HG02840 (cell line): Measurements from ENCODE around the gene THSD7B.

Experiments
- ATAC-seq: cut with Tn5 transposase; IDR thresholded peaks from one replicate; pipeline ENCODE4 v1.9.1; 2021; ENCODE audit warnings: mild to moderate bottlenecking, moderate library complexity, moderate number of reproducible peaks; ENCODE audit not compliant: unreplicated experiment, low FRiP score

Gene THSD7B

DNA sequence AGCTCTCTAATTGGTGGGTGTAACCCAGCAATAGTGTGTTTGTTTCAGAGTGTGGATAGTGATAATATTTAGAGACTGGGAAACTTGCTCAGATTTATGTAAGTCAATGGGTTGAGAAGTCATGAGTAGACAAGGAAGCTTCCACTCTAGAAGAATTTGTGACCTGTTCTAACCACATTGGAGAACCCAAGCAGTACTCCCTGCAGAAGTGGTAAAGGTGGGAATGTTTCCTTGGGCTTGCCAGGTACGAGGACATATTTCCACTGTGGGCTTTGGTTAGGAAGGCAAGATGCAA lies 350.4 kb downstream of the THSD7B start:
- no peak for ATAC-seq

DNA sequence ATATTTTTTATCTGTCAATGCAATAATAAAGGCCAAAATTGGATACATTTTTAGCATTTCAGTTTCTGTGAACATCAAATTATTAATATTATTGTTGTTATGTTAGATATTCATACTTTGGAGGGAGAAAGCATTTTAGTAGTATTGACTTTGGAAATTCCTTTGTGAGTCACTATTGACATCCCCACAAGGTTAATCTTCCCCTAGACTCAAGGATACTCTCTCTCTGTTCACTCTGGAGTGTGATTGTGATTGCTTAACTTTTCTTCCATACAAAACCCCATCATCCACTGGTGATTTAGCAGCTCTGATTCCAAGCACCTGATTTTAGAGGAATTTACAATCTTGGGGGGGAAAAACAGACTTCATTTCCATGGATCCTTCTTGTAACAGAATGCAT lies 352.0 kb downstream of the THSD7B start:
- ATAC-seq: no peak

DNA sequence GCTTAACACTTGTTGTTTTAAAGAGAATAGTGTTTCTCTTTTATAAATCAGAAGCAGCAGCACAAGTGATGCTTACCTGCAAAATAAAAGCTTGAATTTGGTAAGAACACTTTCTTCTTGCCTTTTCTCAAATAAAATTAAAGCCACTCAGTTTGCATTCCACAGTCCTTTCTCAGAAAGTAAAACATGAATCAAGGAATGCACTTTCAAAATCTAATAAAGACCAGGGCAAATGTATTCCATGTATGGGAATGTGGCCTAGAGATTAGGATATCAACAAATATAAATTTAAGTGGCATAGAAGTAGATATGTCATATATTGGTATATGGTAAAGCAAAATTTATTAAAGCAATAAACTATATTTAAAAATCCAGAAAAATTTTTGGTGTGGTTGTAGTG lies 352.8 kb downstream of the THSD7B start:
- no peak for ATAC-seq

DNA sequence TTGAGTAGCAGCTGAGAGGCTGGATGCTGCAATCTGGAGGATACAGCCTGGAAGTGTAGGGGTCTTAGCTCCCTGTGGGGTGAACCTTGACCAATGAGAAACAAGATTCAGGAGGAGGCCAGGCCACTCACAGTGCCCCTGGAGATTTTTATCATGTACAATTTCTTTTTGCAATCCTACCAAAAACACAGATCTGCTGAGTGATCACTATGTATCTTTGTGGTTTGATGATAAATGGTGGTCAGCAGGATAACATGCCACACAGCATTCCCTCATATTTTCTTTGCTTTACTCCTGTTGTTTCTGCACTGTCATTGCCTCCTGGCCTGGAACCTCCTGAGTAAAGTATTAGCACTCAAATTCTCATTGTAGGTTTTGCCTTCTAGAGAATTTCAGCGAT lies 357.9 kb downstream of the THSD7B start:
- ATAC-seq: no peak

DNA sequence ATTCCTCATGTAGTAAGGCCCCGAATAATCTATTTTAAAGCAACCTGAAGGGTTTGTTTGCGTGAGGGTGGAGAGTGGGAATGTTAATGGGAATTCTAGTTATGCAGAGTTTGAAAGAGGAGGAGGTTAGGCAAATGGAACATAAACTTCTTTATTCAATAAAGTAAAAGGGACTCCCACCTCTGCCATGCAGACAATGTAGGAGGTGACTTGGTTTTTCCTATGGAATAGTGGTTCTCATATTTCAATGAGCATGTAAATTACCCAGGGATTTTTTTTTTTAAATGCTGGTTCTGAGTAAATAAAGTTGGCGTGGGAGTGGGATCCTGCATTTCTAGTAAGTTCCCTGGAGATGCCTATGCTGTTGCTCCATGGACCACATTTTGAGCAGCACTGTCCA lies 367.9 kb downstream of the THSD7B start:
- ATAC-seq: no peak

DNA sequence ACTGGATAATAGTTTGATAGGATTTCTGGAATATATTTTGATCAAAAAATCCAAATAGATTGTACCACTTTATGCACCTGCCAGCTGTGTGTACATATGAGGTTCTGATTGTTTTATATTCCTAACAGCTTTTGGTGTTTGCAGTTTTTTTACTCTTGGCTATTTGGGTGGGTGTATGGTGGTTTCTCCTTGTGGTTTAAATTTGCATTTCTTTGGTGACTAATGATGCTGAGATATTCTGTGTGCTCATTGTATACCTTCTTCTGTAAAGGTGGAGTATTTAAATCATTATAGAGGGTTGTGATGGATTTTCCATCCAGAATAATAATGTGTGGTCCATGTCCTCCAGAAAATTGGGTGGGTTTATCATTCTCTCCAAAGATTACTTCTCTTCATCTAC lies 372.9 kb downstream of the THSD7B start:
- no peak for ATAC-seq

DNA sequence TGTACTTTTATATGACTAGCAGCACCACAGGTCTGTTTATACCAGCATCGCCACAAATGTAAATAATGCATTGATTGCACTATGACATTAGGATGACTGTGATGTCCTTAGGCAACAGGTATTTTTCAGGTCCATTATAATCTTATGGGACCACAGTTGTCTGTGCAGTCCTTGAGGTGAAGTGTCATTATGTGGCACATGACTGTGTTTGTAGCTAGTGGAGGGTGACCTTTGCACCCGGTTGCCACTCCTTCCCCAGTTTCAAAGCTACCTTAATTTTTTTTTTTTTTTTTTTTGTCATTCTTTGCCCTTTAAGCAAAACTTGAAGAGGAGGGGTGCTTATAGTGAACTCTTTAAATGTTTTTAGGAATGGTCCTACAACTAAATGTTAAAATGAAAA lies 386.4 kb downstream of the THSD7B start:
- no peak for ATAC-seq

DNA sequence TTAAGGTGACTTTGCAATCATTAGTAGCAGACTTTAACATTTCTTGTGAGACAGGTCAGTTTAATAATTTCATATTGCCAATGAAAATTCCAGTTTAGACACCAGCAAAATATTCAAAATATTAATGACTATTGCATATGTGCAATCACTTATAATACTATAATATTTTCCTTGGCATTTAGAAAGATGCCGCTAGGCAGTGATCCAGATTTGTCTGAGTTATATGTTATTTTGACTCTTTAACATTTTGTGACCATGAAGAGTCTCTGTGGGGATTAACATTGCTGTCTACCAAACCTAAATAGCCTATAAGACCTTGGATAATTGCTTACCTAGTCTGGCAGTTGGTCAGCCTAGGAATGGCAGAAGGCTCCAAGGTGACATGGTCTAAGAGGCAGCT lies 389.6 kb downstream of the THSD7B start:
- ATAC-seq: no peak

DNA sequence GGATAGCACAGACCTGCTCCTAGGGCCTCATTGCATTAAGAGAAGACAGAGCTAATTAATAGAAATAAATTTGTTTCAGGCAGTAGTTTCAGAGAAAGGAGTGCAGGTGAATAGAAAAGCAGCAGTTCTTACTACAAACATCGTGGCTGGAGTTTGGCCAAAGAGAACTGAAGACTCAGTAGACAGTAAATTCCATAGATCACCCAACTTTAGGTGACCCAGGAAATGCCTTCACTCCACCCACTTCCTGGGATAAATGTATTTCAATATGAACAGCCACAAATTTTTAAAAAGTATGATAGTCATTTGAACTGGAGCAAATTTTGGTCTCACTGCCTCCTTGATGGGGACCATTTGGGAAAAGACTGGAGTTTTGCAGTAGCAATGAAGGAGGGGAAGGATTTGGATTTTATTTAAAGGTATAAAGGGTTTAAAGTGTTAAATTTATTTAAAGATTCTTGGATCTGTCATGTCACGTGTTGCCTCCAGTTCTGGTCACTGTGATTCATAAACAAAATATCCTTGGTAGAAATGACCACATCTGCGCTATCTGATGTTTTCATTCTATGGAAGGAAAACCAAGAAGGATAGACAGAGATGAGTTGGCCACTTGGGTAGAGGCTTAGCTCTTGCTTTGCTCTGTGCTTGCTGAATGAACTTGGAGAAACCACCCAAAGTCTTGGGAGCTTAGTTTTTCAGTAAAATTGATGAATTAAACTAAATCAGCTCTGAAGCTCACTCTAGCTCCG lies 390.2 kb downstream of the THSD7B start:
- ATAC-seq: no peak

DNA sequence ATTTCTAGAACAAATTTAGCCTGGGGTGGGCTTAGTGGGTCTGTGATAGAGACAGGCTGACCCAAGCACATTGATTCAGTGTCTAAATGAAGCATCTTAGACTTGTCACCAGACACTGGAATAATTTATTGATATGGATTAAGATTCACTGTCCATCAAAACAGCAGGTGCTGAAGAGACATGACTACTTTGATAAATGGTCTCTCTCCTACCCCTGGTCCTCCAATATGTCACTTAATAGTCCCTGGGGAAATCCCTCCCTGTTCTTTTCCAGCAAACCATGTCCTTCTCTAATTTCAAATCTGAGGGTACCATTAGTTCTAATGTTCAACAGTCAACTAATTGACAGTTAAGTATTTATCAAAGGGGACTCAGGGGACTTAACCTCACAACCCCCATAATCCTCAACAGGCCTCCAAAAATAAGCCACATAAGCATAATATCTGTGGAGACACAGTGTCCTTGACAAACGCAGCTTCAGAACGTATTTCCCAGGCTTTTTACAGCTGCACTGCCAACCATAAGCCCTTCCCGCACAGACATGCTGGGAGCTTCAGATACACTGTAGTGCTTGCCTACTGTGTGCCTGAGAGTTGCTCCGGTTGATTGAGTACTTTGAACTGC lies 391.0 kb downstream of the THSD7B start:
- no peak for ATAC-seq

DNA sequence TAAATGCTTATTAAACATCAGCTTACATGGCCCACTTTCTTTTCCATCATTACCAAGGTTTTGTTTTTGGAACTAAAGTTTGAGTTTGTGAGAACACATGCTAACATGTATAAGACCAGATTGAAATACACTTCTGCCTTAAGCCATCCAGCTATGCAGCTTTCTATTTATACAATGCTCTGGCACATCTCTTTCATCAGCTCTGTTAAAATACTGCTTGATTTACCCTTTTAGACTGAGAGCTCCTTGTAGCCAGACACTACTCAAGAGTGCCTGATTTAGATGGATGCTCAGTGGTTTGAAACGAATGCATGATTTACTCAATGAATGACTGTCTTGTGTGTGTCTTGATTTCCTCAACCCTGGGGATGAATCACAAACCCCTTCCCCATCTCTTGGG lies 392.5 kb downstream of the THSD7B start:
- no peak for ATAC-seq

DNA sequence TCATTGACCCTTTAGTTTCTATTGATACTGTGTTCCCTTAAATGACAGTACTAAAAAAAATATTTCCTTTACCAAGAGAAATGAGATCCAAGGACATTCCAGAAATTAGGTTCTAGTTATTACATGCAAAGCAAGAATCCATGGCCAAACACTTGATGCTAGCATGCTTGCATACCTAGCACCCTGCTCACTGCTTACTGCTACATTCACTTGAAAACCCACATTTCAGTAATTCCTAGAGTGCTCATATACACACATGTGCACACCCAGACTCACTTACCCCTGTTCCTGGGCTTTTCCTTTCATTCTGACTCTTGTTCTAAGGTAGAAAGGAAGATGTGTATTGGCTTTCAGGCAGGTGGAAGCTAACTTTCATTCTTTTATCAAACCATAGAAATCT lies 395.9 kb downstream of the THSD7B start:
- ATAC-seq: no peak

DNA sequence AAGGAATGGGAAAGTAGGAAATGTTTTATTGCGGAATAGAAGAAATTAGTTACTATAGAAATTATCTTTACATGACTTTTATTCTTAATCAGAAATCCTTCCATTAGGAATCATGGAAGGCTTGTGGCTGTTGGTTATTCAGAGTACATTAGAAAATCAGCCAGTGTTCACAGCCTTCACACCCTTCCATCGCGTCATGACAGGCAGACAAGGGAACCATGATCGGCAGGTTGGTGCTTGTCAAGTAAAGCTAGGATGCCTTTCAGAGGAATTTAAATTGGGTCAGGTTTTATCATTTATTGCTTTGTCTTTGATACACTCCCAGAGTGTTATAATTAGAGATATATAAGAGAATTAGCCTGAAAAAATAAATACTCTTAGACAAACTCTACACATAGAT lies 400.6 kb downstream of the THSD7B start:
- ATAC-seq: no peak

DNA sequence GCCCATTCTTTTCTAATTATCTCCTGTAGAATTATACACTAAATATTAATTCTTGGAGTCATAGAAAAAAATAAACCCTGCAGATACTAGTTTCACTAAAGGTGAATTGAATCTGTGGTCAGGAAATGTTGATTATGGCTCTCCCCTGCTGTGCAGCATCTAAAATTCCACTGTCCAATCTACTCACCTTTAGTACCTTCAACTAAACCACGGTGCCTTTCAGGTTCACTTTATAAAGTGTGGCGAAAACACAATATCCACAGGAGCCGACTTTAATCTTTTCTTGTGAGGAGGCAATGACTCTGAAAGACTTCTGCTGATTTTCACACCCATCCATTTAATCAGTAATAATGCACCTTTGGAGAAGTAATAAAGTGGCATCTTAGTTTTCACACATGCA lies 402.3 kb downstream of the THSD7B start:
- no peak for ATAC-seq

DNA sequence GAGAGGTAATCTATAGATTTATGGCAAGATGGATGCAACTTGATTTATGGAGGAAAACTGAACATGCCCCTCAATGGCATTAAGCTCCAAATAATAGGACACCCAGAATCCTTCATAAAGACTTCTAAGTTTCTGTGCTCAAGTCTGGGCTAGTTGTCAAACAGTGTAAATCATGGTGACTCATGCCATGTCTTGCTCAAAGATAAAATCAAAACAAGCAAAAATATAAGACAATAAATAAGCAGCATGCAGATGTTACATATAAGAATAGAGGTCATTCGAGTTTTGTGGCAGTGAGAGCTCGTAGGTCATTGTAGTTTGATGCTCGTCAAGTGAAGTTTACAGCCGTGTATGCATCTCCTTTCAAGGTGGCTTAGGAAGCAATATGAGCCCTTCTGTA lies 403.2 kb downstream of the THSD7B start:
- no peak for ATAC-seq

DNA sequence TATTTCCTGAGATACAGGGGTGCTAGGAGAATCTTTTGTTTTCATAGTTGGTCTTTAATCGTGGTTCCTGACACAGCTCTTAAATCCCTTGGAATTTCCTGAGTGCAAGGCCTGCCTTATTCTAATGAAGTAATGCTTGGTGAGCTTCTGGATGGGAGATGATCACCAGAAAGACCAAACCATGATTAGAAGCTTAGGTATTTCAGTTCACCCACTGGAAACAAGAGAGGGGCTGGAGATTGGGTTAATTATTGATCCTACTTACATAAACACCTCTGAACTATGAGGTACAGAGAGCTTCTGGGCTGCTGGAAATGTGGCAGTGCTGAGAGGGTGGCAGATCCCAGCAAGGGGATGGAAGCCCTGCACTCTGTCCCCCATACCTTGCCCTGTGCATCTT lies 406.8 kb downstream of the THSD7B start:
- no peak for ATAC-seq

DNA sequence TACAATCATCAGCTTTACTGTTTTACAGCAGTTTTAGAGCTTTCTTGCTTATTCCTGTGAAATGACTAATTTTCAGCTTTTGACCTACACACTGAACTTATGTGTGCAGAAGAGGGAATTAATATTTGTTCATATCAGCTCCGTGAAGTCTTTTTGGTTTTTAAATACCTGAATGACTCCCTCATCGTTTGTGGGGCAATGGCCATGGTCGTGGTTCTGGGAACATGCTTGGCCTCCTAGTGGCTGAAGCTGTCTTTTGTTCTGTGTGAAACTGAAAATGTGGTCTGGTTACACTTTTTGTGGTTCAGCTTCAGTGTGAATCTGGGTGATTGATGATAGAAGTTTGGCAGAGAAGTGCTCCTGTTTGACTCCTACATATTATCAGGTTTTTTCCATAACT lies 408.1 kb downstream of the THSD7B start:
- peak; percentile 61 for ATAC-seq

DNA sequence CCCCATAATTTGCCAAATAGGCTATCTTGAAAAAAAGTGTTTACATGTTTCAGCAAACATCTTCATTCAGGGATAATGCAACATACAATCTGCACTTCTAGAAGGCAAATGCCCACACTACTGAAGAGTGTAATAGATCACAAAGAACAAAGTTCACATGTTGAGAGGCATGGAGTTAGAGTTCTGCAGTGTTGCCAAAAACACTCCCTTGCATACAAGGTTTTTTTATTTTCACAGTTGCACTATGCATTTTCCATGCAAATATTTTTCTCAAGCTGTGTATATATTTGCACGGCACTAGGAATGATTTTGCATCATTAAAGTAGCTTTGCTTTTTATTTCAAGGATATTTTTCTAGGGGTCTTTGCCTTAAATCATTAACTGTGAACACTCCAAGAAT lies 409.9 kb downstream of the THSD7B start:
- ATAC-seq: no peak

DNA sequence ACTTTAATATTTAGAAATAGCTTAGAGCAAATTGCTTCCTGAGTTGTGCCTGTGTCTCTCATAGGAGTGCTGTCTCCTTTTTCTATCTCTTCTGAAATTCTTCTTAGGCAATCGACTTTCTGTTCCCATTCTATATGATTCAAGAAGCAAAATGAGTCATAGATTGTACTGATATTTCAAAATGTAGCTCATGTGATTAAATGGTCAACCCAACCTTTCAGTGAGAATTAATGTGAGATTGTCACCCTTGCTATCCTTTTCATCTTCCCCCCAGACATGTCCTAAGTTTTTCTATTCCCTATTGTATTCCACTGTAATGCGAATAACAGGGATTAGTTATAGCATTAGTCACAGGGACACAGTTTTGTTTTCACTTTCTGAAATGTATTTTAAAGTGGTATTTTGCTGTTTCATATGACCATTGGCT lies 413.6 kb downstream of the THSD7B start:
- ATAC-seq: no peak

DNA sequence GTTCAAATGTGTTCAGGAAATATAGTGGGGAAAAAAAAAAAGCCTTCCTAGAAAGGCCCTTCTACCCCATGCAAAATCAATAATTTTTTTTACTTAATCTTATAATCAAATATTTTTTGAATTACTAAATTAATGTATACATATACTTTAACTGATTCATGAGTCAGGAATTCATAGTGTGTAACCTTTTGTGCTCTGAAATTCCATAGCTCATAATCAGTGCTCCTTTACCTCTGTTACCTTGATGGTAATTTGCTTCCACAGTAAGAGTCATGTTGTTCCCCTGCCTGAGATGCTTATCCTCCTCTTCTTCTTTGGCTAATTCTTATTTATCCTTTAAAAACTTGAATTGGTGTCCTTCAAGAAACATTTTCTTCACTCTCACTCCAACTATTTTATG lies 414.2 kb downstream of the THSD7B start:
- ATAC-seq: no peak

DNA sequence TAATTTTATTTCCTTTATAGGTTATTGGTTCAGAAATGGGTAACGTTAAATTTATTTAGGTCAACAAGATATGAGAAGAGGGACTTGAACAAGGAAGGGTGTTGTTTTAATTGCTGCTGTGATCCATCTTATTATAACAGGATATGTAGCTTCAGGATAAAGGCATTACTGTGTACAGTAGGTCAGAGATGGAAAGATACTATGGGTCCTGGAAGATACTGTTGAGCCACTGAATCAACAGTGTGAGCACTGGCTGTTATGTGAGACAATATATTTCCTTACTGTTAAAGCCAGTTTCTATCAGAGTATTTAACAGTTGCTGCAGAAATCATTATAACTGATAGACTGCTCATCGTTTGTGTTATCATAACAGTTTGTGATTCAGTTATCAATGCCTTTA lies 414.7 kb downstream of the THSD7B start:
- no peak for ATAC-seq

DNA sequence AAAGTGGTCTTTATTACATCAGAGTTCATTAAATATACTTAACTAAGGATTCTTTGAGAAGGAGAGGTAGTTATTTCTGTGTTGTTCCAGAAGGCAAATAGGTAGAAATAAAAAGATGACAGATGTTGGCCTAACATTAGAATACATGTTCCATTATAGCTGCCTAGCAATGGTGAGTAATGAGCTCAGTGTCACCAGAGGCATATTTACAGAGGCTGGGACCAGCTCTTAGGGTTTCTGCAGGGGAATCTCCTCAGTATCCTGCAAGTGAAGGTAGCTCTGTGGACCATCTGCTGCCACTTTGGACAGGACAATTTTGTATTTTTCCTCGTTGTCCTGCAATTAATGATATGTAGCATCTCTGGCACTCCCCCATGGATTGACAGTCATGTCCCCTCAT lies 416.0 kb downstream of the THSD7B start:
- no peak for ATAC-seq

DNA sequence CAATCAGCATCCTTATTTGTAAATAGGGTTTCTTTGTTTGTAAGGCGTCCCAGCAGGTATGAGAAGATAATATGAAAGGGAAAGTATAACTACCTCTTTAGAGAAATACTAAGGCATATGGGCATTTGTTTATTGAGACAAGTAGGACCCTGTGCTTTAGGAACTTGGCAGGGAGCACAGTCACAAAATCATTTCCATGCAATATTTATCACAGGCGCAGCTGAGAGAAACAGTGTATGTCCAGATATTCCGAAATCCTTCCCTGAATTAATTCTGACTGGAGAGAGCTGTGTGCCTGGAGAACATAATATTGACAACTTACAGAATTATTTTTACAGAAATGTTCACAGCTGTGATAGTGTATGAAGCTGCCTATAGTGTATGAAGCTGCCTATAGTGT lies 416.7 kb downstream of the THSD7B start:
- ATAC-seq: no peak
